GM12892 (cell line): ENCODE data around the gene PNPLA6. TPM values are rescaled to one million over a fixed set of nuclear protein-coding genes. Genes with fewer than 3 reads are reported as not detected.
A peak's percentile ranks its signal among the peaks of the same experiment; 100 is the strongest.

Experiments used
- DNase-seq: peaks from one replicate; pipeline ENCODE4 v3.0.0; 2011; ENCODE audit not compliant: insufficient read length
- FAIRE-seq: peaks from 2 replicates; lab custom pipeline; 2011; peaks lifted over from hg19 to GRCh38; lab: Jason Lieb, UNC
- POLR2A ChIP-seq: IDR thresholded peaks from 2 replicates; pipeline ENCODE4 v1.6.1; 2011; ENCODE audit warnings: low read depth, low read length, control low read depth
- POLR2AphosphoS5 ChIP-seq: IDR thresholded peaks from 2 replicates; pipeline ENCODE4 v1.6.1; 2011; ENCODE audit warnings: low read depth, low read length, control low read depth
- TAF1 ChIP-seq: IDR thresholded peaks from 2 replicates; pipeline ENCODE4 v1.6.1; 2011; ENCODE audit warnings: low read depth, mild to moderate bottlenecking, control low read depth, low read length, borderline replicate concordance
- polyA plus RNA-seq: library from polyadenylated mRNA; unstranded; fragments of >200 nt; gene quantifications from one replicate; pipeline ENCODE4 v1.2.1, GENCODE V29; 2012; ENCODE audit warnings: missing spikeins, inconsistent platforms; ENCODE audit not compliant: missing spikeins

Gene PNPLA6
- 25.4 TPM for polyA plus RNA-seq

DNA sequence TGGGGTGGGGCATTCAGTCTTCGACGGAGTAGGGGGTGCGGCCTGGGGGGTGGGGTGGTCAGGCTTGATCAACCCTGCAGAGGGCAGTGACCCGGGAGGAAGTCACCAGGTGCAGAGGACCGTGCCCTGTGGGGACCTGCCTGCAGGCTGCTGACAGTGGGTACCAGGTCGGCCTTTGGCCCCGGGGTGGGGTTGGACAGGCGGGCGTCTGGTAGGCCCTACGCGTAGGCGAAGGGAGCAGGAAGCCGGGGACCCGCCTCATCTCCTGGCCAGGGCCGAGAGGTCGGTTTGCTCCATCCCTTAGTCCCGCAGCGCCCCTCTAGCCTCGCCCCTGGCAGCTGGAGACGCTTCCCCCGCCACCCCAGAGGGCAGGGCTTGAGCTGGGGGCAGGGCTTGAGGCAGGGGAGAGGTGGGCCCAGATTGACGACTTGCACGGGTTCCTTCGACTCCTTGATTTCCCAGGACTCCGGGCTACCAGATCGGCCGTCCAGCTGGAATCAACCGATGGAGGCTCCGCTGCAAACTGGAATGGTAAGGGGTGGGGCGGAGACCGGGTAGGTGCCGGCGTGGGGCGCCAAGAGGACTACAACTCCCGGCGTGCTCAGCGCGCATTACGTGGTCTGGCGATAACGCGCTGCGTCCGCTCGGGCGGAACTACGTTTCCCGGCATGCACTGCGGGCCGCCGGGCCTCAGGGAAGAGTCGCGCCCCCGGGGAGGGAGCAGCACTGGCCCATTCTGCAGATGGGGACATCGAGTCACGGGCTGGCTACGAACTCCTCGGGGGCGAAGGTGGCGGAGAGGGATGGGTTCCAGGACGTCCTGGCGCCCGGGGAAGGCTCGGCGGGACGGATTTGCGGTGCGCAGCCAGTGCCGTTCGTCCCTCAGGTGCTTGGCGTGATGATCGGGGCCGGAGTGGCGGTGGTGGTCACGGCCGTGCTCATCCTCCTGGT, at the start of gene PNPLA6:
PNPLA6 (plus strand) TSS at position 671 of the 951 bp plus-strand sequence; CDS start at position 743, 72 bp downstream.
- no peak for TF ChIP-seq TAF1
- TF ChIP-seq POLR2A, result peak; percentile 40; the same call in 1 of the 2 replicates
- TF ChIP-seq POLR2AphosphoS5, result peak; percentile 14; the same call in 1 of the 2 replicates
- peak; percentile 98 for DNase-seq
- FAIRE-seq, result peak; percentile 99

DNA sequence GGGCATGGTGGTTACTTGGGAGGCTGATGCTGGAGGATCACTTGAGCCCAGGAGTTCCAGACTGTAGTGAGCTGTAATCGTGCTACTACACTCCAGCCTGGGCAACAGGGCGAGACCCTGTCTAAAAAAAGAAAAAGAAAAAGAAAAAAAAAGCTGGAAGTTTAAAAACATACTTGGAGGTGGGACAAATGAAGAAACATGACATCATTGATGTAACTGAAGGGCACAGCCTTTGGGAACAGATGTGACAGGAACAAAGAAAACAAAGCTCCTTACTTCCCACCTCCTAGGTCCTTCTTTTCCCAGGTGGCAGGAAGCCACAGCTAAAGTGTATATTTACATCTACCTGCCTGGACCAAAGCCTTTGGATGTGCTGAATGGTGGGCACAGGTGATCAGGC, 48.6 kb upstream of the PNPLA6 start:
- DNase-seq, result no peak
- FAIRE-seq, result no peak
- TF ChIP-seq TAF1 (no peak), POLR2AphosphoS5 (no peak), POLR2A (no peak)

GRCh38 chr19:7488736-7489353, 46.7 kb upstream of the PNPLA6 start, which contains the start of gene PEX11G:
Gene PEX11G (minus strand): TSS chr19:7489035. CDS start chr19:7489010, 25 bp downstream.
- DNase-seq (peak; percentile 99), FAIRE-seq (peak; percentile 89)
- TF ChIP-seq TAF1 (no peak), POLR2A (peak; percentile 68), POLR2AphosphoS5 (peak; percentile 40; the same call in 1 of the 2 replicates)

DNA sequence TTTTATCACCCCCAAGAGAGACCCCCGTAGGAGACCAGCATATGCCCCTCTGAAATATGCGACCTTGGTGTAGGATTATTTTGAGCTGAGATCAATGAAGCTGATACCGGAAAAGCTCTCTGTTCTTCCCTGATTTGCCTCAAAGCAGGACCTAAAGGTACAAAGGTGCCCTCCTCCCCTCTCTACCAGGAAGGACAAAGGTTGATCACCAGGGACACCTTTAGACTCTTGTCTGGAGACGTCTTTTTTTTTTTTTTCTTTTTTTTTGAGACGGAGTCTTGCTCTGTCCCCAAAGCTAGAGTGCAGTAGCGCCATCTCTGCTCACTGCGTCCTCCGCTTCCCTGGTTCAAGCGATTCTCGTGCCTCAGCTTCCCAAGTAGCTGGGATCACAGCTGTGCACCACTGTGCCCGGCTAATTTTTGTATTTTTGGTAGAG, 45.9 kb upstream of the PNPLA6 start:
- FAIRE-seq, result no peak
- TF ChIP-seq POLR2AphosphoS5 (no peak), POLR2A (no peak), TAF1 (no peak)
- no peak for DNase-seq

DNA sequence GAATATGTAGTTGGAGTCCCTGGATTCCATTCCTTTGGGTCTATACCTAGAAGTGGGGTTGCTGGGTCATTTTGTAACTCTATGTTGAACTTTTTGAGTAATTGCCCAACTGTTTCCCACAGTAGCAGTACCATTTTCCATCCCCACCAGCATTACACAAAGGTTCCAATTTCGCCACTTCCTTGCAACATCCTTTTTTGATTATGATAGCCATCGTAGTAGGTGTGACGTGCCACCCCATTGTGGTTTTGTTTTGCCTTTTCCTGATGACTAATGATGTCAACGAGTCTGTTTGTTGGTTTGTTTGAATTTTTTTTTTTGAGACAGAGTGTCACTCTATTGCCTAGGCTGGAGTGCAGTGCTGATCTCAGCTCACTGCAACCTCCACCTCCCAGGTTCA, 43.4 kb upstream of the PNPLA6 start:
- TF ChIP-seq POLR2A (no peak), TAF1 (no peak), POLR2AphosphoS5 (no peak)
- FAIRE-seq, result no peak
- DNase-seq, result no peak

DNA sequence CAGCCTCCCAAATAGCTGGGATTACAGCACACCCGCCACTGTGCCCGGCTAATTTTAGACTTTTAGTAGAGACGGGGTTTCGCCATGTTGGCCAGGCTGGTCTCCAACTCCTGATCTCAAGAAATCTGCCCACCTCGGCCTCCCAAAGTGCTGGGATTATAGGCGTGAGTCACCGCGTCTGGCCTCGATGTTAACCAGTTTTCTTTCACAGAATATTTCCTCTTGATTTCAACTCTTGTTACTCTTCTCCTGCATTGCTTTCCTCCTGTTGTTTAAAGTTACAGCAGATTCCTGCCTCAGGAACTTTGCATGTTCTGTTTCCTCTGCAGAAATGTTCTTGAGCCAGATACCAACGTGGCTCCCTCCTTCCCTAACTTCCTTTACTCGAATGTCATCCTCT, 43.0 kb upstream of the PNPLA6 start:
- FAIRE-seq (no peak), DNase-seq (no peak)
- no peak for TF ChIP-seq POLR2A
- TF ChIP-seq TAF1, result no peak
- TF ChIP-seq POLR2AphosphoS5, result no peak

DNA sequence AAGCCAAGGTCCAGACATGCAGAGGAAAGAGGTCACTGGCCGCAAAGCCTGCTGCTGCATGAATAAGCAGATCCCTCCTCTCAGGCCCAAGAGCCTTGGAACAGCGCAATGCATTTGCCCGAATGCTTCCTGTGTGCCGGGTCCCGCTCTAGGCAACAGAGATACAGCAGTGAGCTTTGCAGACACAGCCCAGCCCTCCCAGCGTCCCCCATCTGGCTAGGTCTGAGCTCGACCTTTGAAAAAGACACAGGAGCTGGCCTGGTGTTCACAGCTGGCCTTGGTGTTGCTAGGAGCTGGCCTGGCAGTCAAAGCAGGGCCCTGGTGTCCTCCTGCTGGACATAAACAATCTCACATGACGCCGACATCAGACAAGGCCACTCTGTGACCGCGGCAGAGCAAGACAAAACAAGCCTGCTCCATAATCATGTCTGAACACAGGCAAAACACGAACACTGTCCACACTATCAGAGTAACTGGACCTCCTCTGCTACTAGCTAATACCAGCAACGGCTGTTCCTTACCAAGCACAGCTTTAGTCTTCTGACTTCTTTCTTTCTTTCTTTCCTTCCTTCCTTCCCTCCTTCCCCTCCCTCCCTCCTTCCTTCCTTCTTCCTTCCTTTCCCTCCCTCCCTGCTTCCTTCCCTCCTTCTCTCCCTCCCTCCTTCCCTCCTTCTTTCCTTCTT, 41.0 kb upstream of the PNPLA6 start:
- TF ChIP-seq POLR2A, result no peak
- no peak for TF ChIP-seq POLR2AphosphoS5
- TF ChIP-seq TAF1, result no peak
- no peak for FAIRE-seq
- DNase-seq, result no peak

DNA sequence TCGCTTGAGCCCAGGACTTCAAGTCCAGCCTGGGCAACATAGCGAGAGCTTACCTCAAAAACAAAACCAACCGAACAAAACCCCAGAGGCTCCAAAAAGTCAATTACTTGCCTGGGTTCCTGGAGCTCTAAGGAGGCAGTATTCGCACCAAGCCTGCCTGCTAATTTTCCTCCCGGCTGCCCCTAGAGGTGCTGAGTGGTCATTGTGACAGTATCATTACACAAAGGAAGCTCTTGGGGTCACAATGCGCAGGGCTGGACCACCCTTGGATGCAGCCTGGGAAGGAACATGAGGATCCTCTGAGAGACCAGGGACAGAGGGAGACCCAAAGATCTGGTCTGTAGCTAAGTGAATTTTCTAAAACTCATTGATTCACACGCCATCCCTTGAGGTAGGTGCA, 38.2 kb upstream of the PNPLA6 start:
- DNase-seq, result no peak
- FAIRE-seq, result no peak
- TF ChIP-seq TAF1 (no peak), POLR2AphosphoS5 (no peak), POLR2A (no peak)

DNA sequence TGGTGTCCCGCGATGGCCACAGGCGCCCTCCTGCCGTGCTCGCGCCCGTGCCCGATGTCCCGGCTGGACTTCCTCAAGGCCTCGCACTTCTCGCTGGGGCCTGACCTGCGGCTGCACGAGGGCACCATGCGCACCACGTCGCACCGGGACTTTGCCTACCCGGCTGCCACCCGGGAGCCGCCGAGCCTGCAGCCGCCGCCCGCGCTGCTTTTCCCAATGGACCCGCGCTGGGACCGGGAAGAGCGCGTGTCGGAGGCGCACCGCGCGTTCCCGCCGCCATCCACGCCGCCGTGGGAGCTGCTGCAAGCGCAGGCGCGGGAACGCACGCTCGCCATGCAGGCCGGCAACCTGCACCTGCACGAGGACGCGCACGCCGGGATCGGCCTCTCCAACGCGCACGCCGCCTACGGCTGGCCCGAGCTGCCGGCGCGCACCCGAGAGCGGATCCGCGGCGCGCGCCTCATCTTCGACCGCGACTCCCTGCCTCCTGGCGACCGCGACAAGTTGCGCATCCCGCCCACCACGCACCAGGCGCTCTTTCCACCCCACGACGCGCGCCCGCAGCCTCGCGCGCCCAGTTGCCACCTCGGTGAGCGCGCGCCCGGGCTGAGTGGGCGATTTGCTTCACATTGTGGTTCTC, 34.6 kb upstream of the PNPLA6 start:
- FAIRE-seq, result no peak
- TF ChIP-seq POLR2AphosphoS5 (no peak), TAF1 (no peak), POLR2A (no peak)
- no peak for DNase-seq

- TF ChIP-seq POLR2AphosphoS5 (no peak), TAF1 (no peak), POLR2A (no peak)
- FAIRE-seq (no peak), DNase-seq (no peak)
These were observed 33.0 kb upstream of the PNPLA6 start for GRCh38 chr19:7502552-7502951.
